Activated CD8-positive, alpha-beta memory T cell treated with anti-CD3 and anti-CD28 coated beads, Interleukin-2, amount 10 ng/mL, durations not matched to agents 7 days and 5 days (primary cell): ENCODE data around the gene NDUFAF2. TPM values are rescaled to one million over a fixed set of nuclear protein-coding genes. Genes with fewer than 3 reads are reported as not detected.

Source experiments
- ATAC-seq: fragments of 150-1000 bp; cut with Tn5 transposase; one replicate; pipeline ENCODE4 v1.10.0; 2021; ENCODE audit warnings: moderate library complexity
- CTCF ChIA-PET: fragments of 350-600 bp; sonication (Branson Sonifier 250); formaldehyde crosslinking; loops from one replicate; lab custom pipeline; 2021; ENCODE audit warnings: antibody characterized with exemption; lab: Charles Lee
- DNase-seq: peaks from one replicate; pipeline ENCODE4 v3.0.0-alpha.2; 2020
- H3K27ac Mint-ChIP-seq: one replicate; pipeline ENCODE4 v1.8.0; 2021; ENCODE audit warnings: mild to moderate bottlenecking, mixed read lengths
- H3K27me3 Mint-ChIP-seq: one replicate; pipeline ENCODE4 v1.8.0; 2021; ENCODE audit warnings: mixed read lengths
- H3K36me3 Mint-ChIP-seq: one replicate; pipeline ENCODE4 v1.8.0; 2021; ENCODE audit warnings: mild to moderate bottlenecking, mixed read lengths
- H3K4me1 Mint-ChIP-seq: one replicate; pipeline ENCODE4 v1.8.0; 2021; ENCODE audit warnings: mixed read lengths
- H3K4me3 Mint-ChIP-seq: one replicate; pipeline ENCODE4 v1.8.0; 2021; ENCODE audit warnings: mild to moderate bottlenecking, moderate library complexity, mixed read lengths
- H3K9me3 Mint-ChIP-seq: one replicate; pipeline ENCODE4 v1.8.0; 2022; ENCODE audit warnings: low read depth, mixed read lengths
- total RNA-seq, 2 experiments: library from RNA; stranded (reverse); gene quantifications; one replicate each; pipeline ENCODE4 v1.2.3, GENCODE V29; 2021

Gene NDUFAF2
- total RNA-seq, 2 experiments from 2014 or later = 23.9 to 26.7 TPM

GRCh38 chr5:61000887-61001286, 55.9 kb downstream of the NDUFAF2 start:
- H3K4me1 Mint-ChIP-seq = peaks cover 2% of the 10 kb centered on the region
- CTCF ChIA-PET = no interaction called here
- ATAC-seq (no peak), DNase-seq (no peak)
- no peaks in the 10 kb centered on the region for H3K36me3 Mint-ChIP-seq
- H3K27me3 Mint-ChIP-seq = no peaks in the 10 kb centered on the region
- H3K27ac Mint-ChIP-seq = no peak overlapping the region
- H3K9me3 Mint-ChIP-seq = peaks cover 4% of the 10 kb centered on the region
- no peak overlapping the region for H3K4me3 Mint-ChIP-seq

GRCh38 chr5:61001647-61002046, 56.6 kb downstream of the NDUFAF2 start:
- CTCF ChIA-PET = no interaction called here

GRCh38 chr5:61002611-61003355, 57.8 kb downstream of the NDUFAF2 start:
- H3K4me1 Mint-ChIP-seq = peaks cover 2% of the 10 kb centered on the region
- no peaks in the 10 kb centered on the region for H3K27me3 Mint-ChIP-seq
- H3K36me3 Mint-ChIP-seq = no peaks in the 10 kb centered on the region
- H3K9me3 Mint-ChIP-seq = peaks cover 4% of the 10 kb centered on the region
- DNase-seq (no peak), ATAC-seq (no peak)
- no peak overlapping the region for H3K27ac Mint-ChIP-seq
- CTCF ChIA-PET = interaction anchor here (0.6 kb wide), 1 partner anchor 304 kb away, joined by 3 read pairs; no protein-coding TSS in a partner anchor
- no peak overlapping the region for H3K4me3 Mint-ChIP-seq

More at GRCh38 chr5:61001647-61002046, 56.6 kb downstream of the NDUFAF2 start:
- H3K9me3 Mint-ChIP-seq = peaks cover 4% of the 10 kb centered on the region
- H3K4me1 Mint-ChIP-seq = peaks cover 2% of the 10 kb centered on the region
- H3K27ac Mint-ChIP-seq = no peak overlapping the region
- no peaks in the 10 kb centered on the region for H3K27me3 Mint-ChIP-seq
- no peaks in the 10 kb centered on the region for H3K36me3 Mint-ChIP-seq
- DNase-seq (no peak), ATAC-seq (no peak)
- no peak overlapping the region for H3K4me3 Mint-ChIP-seq

- DNase-seq (no peak), ATAC-seq (no peak)
- peaks cover 2% of the 10 kb centered on the region for H3K4me1 Mint-ChIP-seq
- H3K9me3 Mint-ChIP-seq = peaks cover 4% of the 10 kb centered on the region
- no peaks in the 10 kb centered on the region for H3K36me3 Mint-ChIP-seq
- CTCF ChIA-PET = no interaction called here
- H3K4me3 Mint-ChIP-seq = no peak overlapping the region
- H3K27ac Mint-ChIP-seq = no peak overlapping the region
- H3K27me3 Mint-ChIP-seq = no peaks in the 10 kb centered on the region
Measured at GRCh38 chr5:61004448-61004847, 59.4 kb downstream of the NDUFAF2 start.

GRCh38 chr5:61009907-61010306, 64.9 kb downstream of the NDUFAF2 start:
- no peak for ATAC-seq
- H3K36me3 Mint-ChIP-seq = no peaks in the 10 kb centered on the region
- CTCF ChIA-PET = interaction anchor here (0.6 kb wide), 1 partner anchor 33 kb away, joined by 3 read pairs; no protein-coding TSS in a partner anchor

GRCh38 chr5:61010467-61011454, 65.8 kb downstream of the NDUFAF2 start:
- CTCF ChIA-PET = interaction anchor here (0.6 kb wide), 1 partner anchor 32 kb away, joined by 3 read pairs; no protein-coding TSS in a partner anchor
- no peaks in the 10 kb centered on the region for H3K36me3 Mint-ChIP-seq
- H3K27me3 Mint-ChIP-seq = no peaks in the 10 kb centered on the region
- no peak overlapping the region for H3K4me3 Mint-ChIP-seq
- H3K9me3 Mint-ChIP-seq = no peaks in the 10 kb centered on the region
- no peaks in the 10 kb centered on the region for H3K4me1 Mint-ChIP-seq
- ATAC-seq = no peak
- DNase-seq = no peak
- H3K27ac Mint-ChIP-seq = no peak overlapping the region

More at GRCh38 chr5:61009907-61010306, 64.9 kb downstream of the NDUFAF2 start:
- H3K27ac Mint-ChIP-seq = no peak overlapping the region
- H3K9me3 Mint-ChIP-seq = no peaks in the 10 kb centered on the region
- H3K4me1 Mint-ChIP-seq = peaks cover 2% of the 10 kb centered on the region
- no peak overlapping the region for H3K4me3 Mint-ChIP-seq
- H3K27me3 Mint-ChIP-seq = no peaks in the 10 kb centered on the region
- DNase-seq = no peak

- ATAC-seq = no peak
- no peak overlapping the region for H3K4me3 Mint-ChIP-seq
- H3K9me3 Mint-ChIP-seq = no peaks in the 10 kb centered on the region
- H3K27me3 Mint-ChIP-seq = no peaks in the 10 kb centered on the region
- no peaks in the 10 kb centered on the region for H3K4me1 Mint-ChIP-seq
- no peak for DNase-seq
- CTCF ChIA-PET = no interaction called here
- peaks cover 2% of the 10 kb centered on the region for H3K36me3 Mint-ChIP-seq
- H3K27ac Mint-ChIP-seq = no peak overlapping the region
Measured at GRCh38 chr5:61018062-61018461, 73.1 kb downstream of the NDUFAF2 start.

GRCh38 chr5:61019642-61020041, 74.6 kb downstream of the NDUFAF2 start:
- no peak overlapping the region for H3K4me3 Mint-ChIP-seq

GRCh38 chr5:61020415-61020814, 75.4 kb downstream of the NDUFAF2 start:
- H3K27me3 Mint-ChIP-seq = no peaks in the 10 kb centered on the region
- peaks cover 2% of the 10 kb centered on the region for H3K36me3 Mint-ChIP-seq
- no peak overlapping the region for H3K4me3 Mint-ChIP-seq
- CTCF ChIA-PET = no interaction called here
- no peaks in the 10 kb centered on the region for H3K4me1 Mint-ChIP-seq
- H3K27ac Mint-ChIP-seq = no peak overlapping the region
- DNase-seq (no peak), ATAC-seq (no peak)
- no peaks in the 10 kb centered on the region for H3K9me3 Mint-ChIP-seq

More at GRCh38 chr5:61019642-61020041, 74.6 kb downstream of the NDUFAF2 start:
- no peak for ATAC-seq
- no peak for DNase-seq
- CTCF ChIA-PET = no interaction called here
- Mint-ChIP-seq H3K4me1 (no peaks in the 10 kb centered on the region), H3K27me3 (no peaks in the 10 kb centered on the region), H3K36me3 (peaks cover 2% of the 10 kb centered on the region), H3K27ac (no peak overlapping the region), H3K9me3 (no peaks in the 10 kb centered on the region)

- ATAC-seq (no peak), DNase-seq (no peak)
- Mint-ChIP-seq H3K9me3 (no peaks in the 10 kb centered on the region), H3K27me3 (no peaks in the 10 kb centered on the region), H3K36me3 (peaks cover 2% of the 10 kb centered on the region), H3K4me3 (no peak overlapping the region), H3K4me1 (no peaks in the 10 kb centered on the region), H3K27ac (no peak overlapping the region)
- CTCF ChIA-PET = no interaction called here
Measured at GRCh38 chr5:61023131-61023530, 78.1 kb downstream of the NDUFAF2 start.

- Mint-ChIP-seq H3K9me3 (no peaks in the 10 kb centered on the region), H3K4me3 (no peak overlapping the region), H3K27ac (no peak overlapping the region), H3K27me3 (no peaks in the 10 kb centered on the region), H3K36me3 (peaks cover 2% of the 10 kb centered on the region), H3K4me1 (no peaks in the 10 kb centered on the region)
- ATAC-seq (no peak), DNase-seq (no peak)
- CTCF ChIA-PET = no interaction called here
Measured at GRCh38 chr5:61026004-61026403, 81.0 kb downstream of the NDUFAF2 start.

- ATAC-seq = no peak
- peaks cover 5% of the 10 kb centered on the region for H3K36me3 Mint-ChIP-seq
- no peak overlapping the region for H3K4me3 Mint-ChIP-seq
- CTCF ChIA-PET = no interaction called here
- H3K27ac Mint-ChIP-seq = no peak overlapping the region
- no peaks in the 10 kb centered on the region for H3K9me3 Mint-ChIP-seq
- no peak for DNase-seq
- no peaks in the 10 kb centered on the region for H3K27me3 Mint-ChIP-seq
- no peaks in the 10 kb centered on the region for H3K4me1 Mint-ChIP-seq
Measured at GRCh38 chr5:61028382-61028781, 83.4 kb downstream of the NDUFAF2 start.

GRCh38 chr5:61029456-61030162, 84.6 kb downstream of the NDUFAF2 start:
- CTCF ChIA-PET = no interaction called here
- ATAC-seq (no peak), DNase-seq (no peak)
- Mint-ChIP-seq H3K27ac (no peak overlapping the region), H3K4me1 (no peaks in the 10 kb centered on the region), H3K4me3 (no peak overlapping the region), H3K9me3 (no peaks in the 10 kb centered on the region), H3K27me3 (no peaks in the 10 kb centered on the region), H3K36me3 (peaks cover 5% of the 10 kb centered on the region)
